ENCODE results near the gene MMP11.
A peak's percentile ranks its signal among the peaks of the same experiment; 100 is the strongest.

The MMP11 gene

GRCh38 chr22:23826510-23827350, 54.1 kb downstream of the MMP11 start:
- no peak for TF ChIP-seq Cebpa-rat (IDR thresholded peaks at IDR 0.05)
- Histone ChIP-seq H3K27ac (peak overlapping the region; percentile 86), H3K9ac (peak overlapping the region; percentile 59), H3K27me3 (no peaks in the 10 kb centered on the region), H3K36me3 (peaks cover 99% of the 10 kb centered on the region), H3K4me1 (peaks cover 74% of the 10 kb centered on the region), H4K20me1 (peaks cover 50% of the 10 kb centered on the region), H3K4me2 (peak overlapping the region; percentile 69), H3K9me3 (no peaks in the 10 kb centered on the region), H3K4me3 (no peak overlapping the region)

DNA sequence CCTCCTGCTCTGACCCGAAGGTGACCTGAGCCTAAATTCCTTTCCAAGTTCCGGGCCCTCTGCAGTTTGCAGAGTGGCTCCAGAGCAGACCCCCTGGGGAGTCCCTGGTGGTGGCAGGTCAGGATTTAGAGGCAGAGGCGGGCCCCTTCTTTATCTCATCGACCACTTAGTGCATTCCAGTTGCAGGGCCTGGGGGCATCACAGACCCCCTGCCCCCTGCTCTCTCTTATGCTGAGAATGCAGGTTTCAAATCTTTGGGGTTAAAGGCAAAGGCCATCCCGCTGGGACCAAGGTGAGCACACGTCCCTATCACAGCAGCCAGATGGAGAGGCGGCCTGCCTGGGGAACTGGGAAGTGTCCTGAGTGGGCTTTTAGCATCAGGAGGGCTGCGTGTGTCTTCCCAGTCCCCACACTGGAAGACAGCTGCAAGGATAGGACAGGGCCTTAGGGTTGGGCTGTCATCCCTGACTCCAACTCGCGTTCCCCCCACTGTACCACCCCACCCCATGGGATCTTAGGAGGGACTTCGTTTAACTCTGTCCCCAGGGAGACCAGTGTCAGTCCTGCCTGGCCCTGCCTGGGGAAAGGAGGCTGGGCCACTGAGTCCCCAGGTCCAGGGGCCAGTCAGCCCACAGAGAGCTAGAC, 54.8 kb downstream of the MMP11 start:
- Histone ChIP-seq H3K4me1 (peaks cover 66% of the 10 kb centered on the region), H3K27ac (peak overlapping the region; percentile 86), H3K4me2 (peak overlapping the region; percentile 69), H3K9me3 (no peaks in the 10 kb centered on the region), H3K27me3 (no peaks in the 10 kb centered on the region), H4K20me1 (peaks cover 58% of the 10 kb centered on the region), H3K4me3 (no peak overlapping the region), H3K36me3 (peaks cover 99% of the 10 kb centered on the region), H3K9ac (peak overlapping the region; percentile 59)
- TF ChIP-seq Cebpa-rat (IDR thresholded peaks at IDR 0.05), result no peak

DNA sequence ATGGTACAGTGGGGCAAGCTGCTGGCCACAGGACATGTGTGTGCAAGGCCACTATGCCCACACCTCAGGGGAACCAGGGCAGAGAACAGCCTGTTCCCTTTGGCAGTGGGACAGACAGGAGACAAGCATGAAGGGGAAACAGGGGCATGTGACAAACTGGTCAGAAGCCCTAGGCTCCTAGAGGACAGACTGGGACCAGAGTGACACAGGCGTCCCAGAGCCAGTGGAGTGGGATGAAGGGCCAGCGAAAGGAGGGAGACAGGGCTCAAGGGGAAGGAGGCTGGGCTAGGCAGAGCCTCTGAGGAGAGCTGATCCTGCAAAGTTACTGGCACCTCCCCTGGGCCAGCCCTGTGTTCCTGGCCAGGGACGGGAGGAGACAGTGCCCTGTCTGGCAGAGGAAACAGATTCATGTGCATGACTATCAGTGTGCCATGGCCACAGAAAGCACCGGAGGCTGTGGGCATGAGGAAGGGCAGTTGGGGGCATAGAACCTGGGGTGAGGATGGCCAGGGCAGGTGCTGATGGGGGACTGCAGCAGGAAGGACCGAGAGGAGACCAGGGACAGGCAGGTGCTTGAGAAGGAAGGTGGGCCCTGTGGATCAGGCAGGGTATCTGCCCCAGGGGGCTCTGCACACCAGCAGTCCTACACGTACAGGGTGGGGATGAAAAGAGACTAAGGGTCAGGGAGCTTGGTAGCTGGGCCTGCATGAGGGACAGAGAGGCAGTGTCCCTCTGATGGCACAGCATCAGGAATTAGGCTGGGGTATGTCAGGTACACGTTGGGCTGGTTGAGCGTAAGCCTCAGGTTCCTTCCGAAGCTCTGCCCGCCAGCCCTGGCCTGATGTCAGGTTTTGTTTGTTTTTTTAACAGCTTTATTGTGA, 56.4 kb downstream of the MMP11 start:
- Histone ChIP-seq H3K9ac (peak overlapping the region; percentile 24; the same call in 1 of the 2 replicates), H3K4me2 (no peak overlapping the region), H3K27me3 (no peaks in the 10 kb centered on the region), H3K4me1 (peaks cover 55% of the 10 kb centered on the region), H3K27ac (peak overlapping the region; percentile 62), H4K20me1 (peaks cover 73% of the 10 kb centered on the region), H3K4me3 (no peak overlapping the region), H3K36me3 (peaks cover 99% of the 10 kb centered on the region), H3K9me3 (no peaks in the 10 kb centered on the region)
- TF ChIP-seq Cebpa-rat (IDR thresholded peaks at IDR 0.05), result no peak

GRCh38 chr22:23829845-23830372, 57.3 kb downstream of the MMP11 start:
- Histone ChIP-seq H3K27ac (no peak overlapping the region), H4K20me1 (peaks cover 72% of the 10 kb centered on the region), H3K9ac (no peak overlapping the region), H3K4me1 (peaks cover 51% of the 10 kb centered on the region), H3K9me3 (no peaks in the 10 kb centered on the region), H3K4me3 (no peak overlapping the region), H3K4me2 (no peak overlapping the region), H3K36me3 (peaks cover 97% of the 10 kb centered on the region), H3K27me3 (no peaks in the 10 kb centered on the region)
- TF ChIP-seq Cebpa-rat (IDR thresholded peaks at IDR 0.05), result no peak

DNA sequence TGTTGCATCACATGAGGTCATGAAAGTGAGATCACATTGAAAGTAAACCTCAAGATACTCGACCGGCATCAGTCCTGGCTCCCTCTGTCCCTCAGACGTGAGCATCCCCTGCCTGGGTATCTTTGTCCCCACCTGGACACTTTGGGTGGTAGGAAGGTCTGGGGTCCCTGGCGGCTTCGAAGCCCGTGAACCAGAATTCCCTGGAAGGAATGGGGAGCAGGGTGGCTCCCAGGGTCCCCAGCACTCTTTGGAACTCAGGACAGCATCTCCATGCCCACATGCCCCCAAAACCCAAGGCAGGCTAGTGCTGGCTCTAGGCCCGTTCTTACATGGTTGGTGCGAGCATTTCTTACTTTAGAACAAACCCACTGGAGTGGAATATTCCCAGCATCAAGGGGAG, 58.6 kb downstream of the MMP11 start:
- no peak overlapping the region for H3K9ac ChIP-seq
- H4K20me1 ChIP-seq, result peaks cover 80% of the 10 kb centered on the region
- peaks cover 49% of the 10 kb centered on the region for H3K4me1 ChIP-seq
- no peak overlapping the region for H3K4me2 ChIP-seq
- H3K27ac ChIP-seq, result no peak overlapping the region; the same call in 1 of the 2 replicates
- H3K36me3 ChIP-seq, result peaks cover 97% of the 10 kb centered on the region
- no peaks in the 10 kb centered on the region for H3K9me3 ChIP-seq
- no peak overlapping the region for H3K4me3 ChIP-seq
- no peaks in the 10 kb centered on the region for H3K27me3 ChIP-seq
- no peak for TF ChIP-seq Cebpa-rat (IDR thresholded peaks at IDR 0.05)

DNA sequence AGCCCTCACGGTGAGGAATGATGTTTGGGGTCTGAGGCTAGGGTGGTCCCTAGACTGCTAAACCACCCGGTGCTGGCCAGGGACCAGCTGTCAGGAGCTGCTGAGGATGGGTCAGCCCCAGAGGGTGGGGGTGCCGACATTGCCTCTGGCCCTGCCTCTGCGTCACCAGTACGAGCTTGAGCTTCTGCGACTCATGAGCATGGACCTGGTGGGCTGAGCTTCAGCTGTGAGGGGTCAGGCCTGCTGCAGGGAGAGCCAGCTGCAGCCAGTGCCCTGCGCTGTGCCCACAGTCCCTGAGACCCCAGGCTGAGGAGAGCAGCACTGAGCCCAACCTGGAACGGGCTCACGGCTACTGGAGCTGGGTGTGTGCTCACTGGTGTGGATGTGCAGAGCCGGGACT, 59.1 kb downstream of the MMP11 start:
- peak overlapping the region; percentile 41 for H3K27ac ChIP-seq
- peaks cover 49% of the 10 kb centered on the region for H3K4me1 ChIP-seq
- H3K4me2 ChIP-seq, result no peak overlapping the region
- H3K4me3 ChIP-seq, result no peak overlapping the region
- no peak for TF ChIP-seq Cebpa-rat (IDR thresholded peaks at IDR 0.05)
- peaks cover 98% of the 10 kb centered on the region for H3K36me3 ChIP-seq
- peaks cover 80% of the 10 kb centered on the region for H4K20me1 ChIP-seq
- H3K9ac ChIP-seq, result 0 out of 2 replicates have a peak overlapping the region, but pooled peaks have one; percentile 24
- no peaks in the 10 kb centered on the region for H3K27me3 ChIP-seq
- H3K9me3 ChIP-seq, result no peaks in the 10 kb centered on the region

- Histone ChIP-seq H3K4me3 (no peak overlapping the region), H4K20me1 (peaks cover 81% of the 10 kb centered on the region), H3K4me2 (no peak overlapping the region), H3K27ac (peak overlapping the region; percentile 41), H3K9ac (0 out of 2 replicates have a peak overlapping the region, but pooled peaks have one; percentile 24), H3K36me3 (peaks cover 97% of the 10 kb centered on the region), H3K4me1 (peaks cover 49% of the 10 kb centered on the region), H3K9me3 (no peaks in the 10 kb centered on the region), H3K27me3 (no peaks in the 10 kb centered on the region)
- no peak for TF ChIP-seq Cebpa-rat (IDR thresholded peaks at IDR 0.05)
Observed at GRCh38 chr22:23832226-23833016, 59.8 kb downstream of the MMP11 start.

- no peaks in the 10 kb centered on the region for H3K27me3 ChIP-seq
- H3K9ac ChIP-seq, result 0 out of 2 replicates have a peak overlapping the region, but pooled peaks have one; percentile 24
- no peaks in the 10 kb centered on the region for H3K9me3 ChIP-seq
- H3K4me2 ChIP-seq, result no peak overlapping the region
- H3K36me3 ChIP-seq, result peaks cover 94% of the 10 kb centered on the region
- peak overlapping the region; percentile 41 for H3K27ac ChIP-seq
- no peak for TF ChIP-seq Cebpa-rat (IDR thresholded peaks at IDR 0.05)
- H4K20me1 ChIP-seq, result peaks cover 89% of the 10 kb centered on the region
- H3K4me3 ChIP-seq, result no peak overlapping the region
- peaks cover 51% of the 10 kb centered on the region for H3K4me1 ChIP-seq
Observed at GRCh38 chr22:23833017-23833751, 60.5 kb downstream of the MMP11 start.
